Natural killer cell treated with Interleukin-12 subunit alpha and Interleukin-12 subunit beta and Interleukin-15 and Interleukin-18, amount 100 ng/mL, for 72 hours (primary cell): Measurements from ENCODE around the gene TPST1. TPM values are rescaled to one million over a fixed set of nuclear protein-coding genes. Genes with fewer than 3 reads are reported as not detected.
"Not testable (repeated sequence)": the region's sequence is repeated elsewhere in the genome, so short reads cannot be mapped to it uniquely, and the experiment has no call there.

Experiments used
- ATAC-seq, 2 donors: fragments of 150-1000 bp; cut with Tn5 transposase in 1 of 2; sonication (Bioruptor Pico), chemical (Tn5 transposase) in 1 of 2; 2 replicates each; pipeline ENCODE4 v1.10.0; 2021
- DNase-seq: peaks from one replicate; pipeline ENCODE4 v3.0.0; 2022; ENCODE audit warnings: low spot score
- H3K27ac Mint-ChIP-seq, 2 donors: 1 replicate in 1 of 2; 2 replicates in 1 of 2; pipeline ENCODE4 v1.8.0; 2022; ENCODE audit warnings: mixed read lengths in 2 of 2, mild to moderate bottlenecking in 1 of 2, moderate library complexity in 1 of 2
- H3K27me3 Mint-ChIP-seq, 2 donors: 1 replicate in 1 of 2; 2 replicates in 1 of 2; pipeline ENCODE4 v1.8.0; 2022; ENCODE audit warnings: mixed read lengths in 2 of 2
- H3K36me3 Mint-ChIP-seq: one replicate; pipeline ENCODE4 v1.8.0; 2022; ENCODE audit warnings: mixed read lengths
- H3K4me1 Mint-ChIP-seq, 2 donors: 1 replicate in 1 of 2; 2 replicates in 1 of 2; pipeline ENCODE4 v1.8.0; 2022; ENCODE audit warnings: low read depth in 2 of 2, mixed read lengths in 2 of 2, mild to moderate bottlenecking in 1 of 2
- H3K4me3 Mint-ChIP-seq: one replicate; pipeline ENCODE4 v1.8.0; 2022; ENCODE audit warnings: mixed read lengths
- H3K9me3 Mint-ChIP-seq: 2 replicates; pipeline ENCODE4 v1.8.0; 2022; ENCODE audit warnings: mixed read lengths
- total RNA-seq, 2 donors: library from RNA; stranded (reverse); gene quantifications; one replicate each; pipeline ENCODE4 v1.2.3, GENCODE V29; 2022

Gene TPST1
- total RNA-seq = 1 to 10 TPM; 4.2 to 4.6 TPM

GRCh38 chr7:66204822-66205740 is at the start of gene TPST1:
TPST1 (plus strand) TSS chr7:66205334; CDS start chr7:66240426, 35,092 bp downstream.
- Mint-ChIP-seq H3K27me3 (peaks cover 10 to 22% of the 10 kb centered on the region in 2 donors), H3K9me3 (no peaks in the 10 kb centered on the region), H3K27ac (peak within 1 kb of the TSS; percentile 61 to 90), H3K36me3 (no peaks in the 10 kb centered on the region), H3K4me1 (peaks cover 22 to 24% of the 10 kb centered on the region in 2 donors), H3K4me3 (peak within 1 kb of the TSS; percentile 95)
- peak; percentile 90 for DNase-seq
- ATAC-seq = peak; percentile 95 to 96

GRCh38 chr7:66156035-66156434 is 49.1 kb upstream of the TPST1 start:
- H3K9me3 Mint-ChIP-seq, ATAC-seq, H3K36me3 Mint-ChIP-seq, H3K4me1 Mint-ChIP-seq, H3K4me3 Mint-ChIP-seq, H3K27me3 Mint-ChIP-seq, H3K27ac Mint-ChIP-seq, DNase-seq: not testable (repeated sequence)

GRCh38 chr7:66157060-66157459 is 48.1 kb upstream of the TPST1 start:
- H3K4me3 Mint-ChIP-seq = no peak overlapping the region
- H3K4me1 Mint-ChIP-seq = peaks cover 0 to 1% of the 10 kb centered on the region in 2 donors
- H3K27me3 Mint-ChIP-seq = no peaks in the 10 kb centered on the region
- no peaks in the 10 kb centered on the region for H3K9me3 Mint-ChIP-seq
- H3K27ac Mint-ChIP-seq = no peak overlapping the region
- ATAC-seq (no peak), DNase-seq (no peak)
- peaks cover 3% of the 10 kb centered on the region for H3K36me3 Mint-ChIP-seq

GRCh38 chr7:66162622-66163021 is 42.5 kb upstream of the TPST1 start:
- Mint-ChIP-seq H3K27ac (no peak overlapping the region), H3K4me3 (no peak overlapping the region)
- ATAC-seq = no peak

GRCh38 chr7:66163186-66163610 is 41.9 kb upstream of the TPST1 start:
- Mint-ChIP-seq H3K36me3 (no peaks in the 10 kb centered on the region), H3K27ac (no peak overlapping the region), H3K4me3 (no peak overlapping the region), H3K4me1 (peaks cover 3% of the 10 kb centered on the region in 2 donors), H3K27me3 (no peaks in the 10 kb centered on the region), H3K9me3 (no peaks in the 10 kb centered on the region)
- ATAC-seq (peak in 1 of 2 donors; percentile 56), DNase-seq (no peak)

More at GRCh38 chr7:66162622-66163021, 42.5 kb upstream of the TPST1 start:
- Mint-ChIP-seq H3K4me1 (peaks cover 0 to 3% of the 10 kb centered on the region in 2 donors), H3K27me3 (no peaks in the 10 kb centered on the region), H3K36me3 (no peaks in the 10 kb centered on the region), H3K9me3 (no peaks in the 10 kb centered on the region)
- no peak for DNase-seq

- peaks cover 3 to 4% of the 10 kb centered on the region in 2 donors for H3K4me1 Mint-ChIP-seq
- H3K36me3 Mint-ChIP-seq = no peaks in the 10 kb centered on the region
- H3K4me3 Mint-ChIP-seq = no peak overlapping the region
- ATAC-seq = no peak
- H3K9me3 Mint-ChIP-seq = no peaks in the 10 kb centered on the region
- H3K27ac Mint-ChIP-seq = no peak overlapping the region
- no peaks in the 10 kb centered on the region for H3K27me3 Mint-ChIP-seq
- DNase-seq = no peak
Observed at GRCh38 chr7:66164356-66164755, 40.8 kb upstream of the TPST1 start.

- Mint-ChIP-seq H3K27me3 (no peaks in the 10 kb centered on the region), H3K27ac (no peak overlapping the region), H3K4me1 (peaks cover 0 to 4% of the 10 kb centered on the region in 2 donors), H3K9me3 (no peaks in the 10 kb centered on the region), H3K4me3 (no peak overlapping the region), H3K36me3 (no peaks in the 10 kb centered on the region)
- ATAC-seq (no peak), DNase-seq (no peak)
Observed at GRCh38 chr7:66167773-66168387, 37.3 kb upstream of the TPST1 start.

GRCh38 chr7:66169616-66170015 is 35.5 kb upstream of the TPST1 start:
- ATAC-seq (no peak), DNase-seq (no peak)
- H3K27me3 Mint-ChIP-seq = no peaks in the 10 kb centered on the region
- no peak overlapping the region for H3K27ac Mint-ChIP-seq
- H3K36me3 Mint-ChIP-seq = no peaks in the 10 kb centered on the region
- no peaks in the 10 kb centered on the region for H3K9me3 Mint-ChIP-seq
- no peak overlapping the region for H3K4me3 Mint-ChIP-seq
- H3K4me1 Mint-ChIP-seq = peaks cover 0 to 4% of the 10 kb centered on the region in 2 donors

- H3K36me3 Mint-ChIP-seq = no peaks in the 10 kb centered on the region
- no peak overlapping the region for H3K4me3 Mint-ChIP-seq
- no peaks in the 10 kb centered on the region for H3K9me3 Mint-ChIP-seq
- no peak overlapping the region for H3K27ac Mint-ChIP-seq
- DNase-seq (no peak), ATAC-seq (peak in 1 of 2 donors; percentile 24)
- H3K27me3 Mint-ChIP-seq = no peaks in the 10 kb centered on the region
- peaks cover 0 to 4% of the 10 kb centered on the region in 2 donors for H3K4me1 Mint-ChIP-seq
Observed at GRCh38 chr7:66170309-66171231, 34.6 kb upstream of the TPST1 start.

GRCh38 chr7:66172536-66173401 is 32.4 kb upstream of the TPST1 start:
- not testable (repeated sequence) for H3K4me3 Mint-ChIP-seq, H3K27me3 Mint-ChIP-seq, H3K36me3 Mint-ChIP-seq, H3K4me1 Mint-ChIP-seq, ATAC-seq, DNase-seq, H3K9me3 Mint-ChIP-seq, H3K27ac Mint-ChIP-seq

GRCh38 chr7:66173856-66174255 is 31.3 kb upstream of the TPST1 start:
- Mint-ChIP-seq H3K27me3 (no peaks in the 10 kb centered on the region), H3K9me3 (no peaks in the 10 kb centered on the region), H3K27ac (no peak overlapping the region)

GRCh38 chr7:66175006-66175405 is 30.1 kb upstream of the TPST1 start:
- not testable (repeated sequence) for H3K9me3 Mint-ChIP-seq, H3K4me3 Mint-ChIP-seq, H3K27ac Mint-ChIP-seq, H3K27me3 Mint-ChIP-seq, H3K4me1 Mint-ChIP-seq, H3K36me3 Mint-ChIP-seq, DNase-seq, ATAC-seq

More at GRCh38 chr7:66173856-66174255, 31.3 kb upstream of the TPST1 start:
- Mint-ChIP-seq H3K36me3 (no peaks in the 10 kb centered on the region), H3K4me3 (no peak overlapping the region), H3K4me1 (no peaks in the 10 kb centered on the region)
- ATAC-seq (no peak), DNase-seq (no peak)

GRCh38 chr7:66176914-66177313 is 28.2 kb upstream of the TPST1 start:
- Mint-ChIP-seq H3K4me1 (no peaks in the 10 kb centered on the region), H3K9me3 (no peaks in the 10 kb centered on the region), H3K27ac (no peak overlapping the region), H3K36me3 (no peaks in the 10 kb centered on the region), H3K27me3 (no peaks in the 10 kb centered on the region), H3K4me3 (no peak overlapping the region)
- DNase-seq (no peak), ATAC-seq (no peak)
